ENCODE measurements around the gene EFNA5. TPM values are rescaled to one million over a fixed set of nuclear protein-coding genes. Genes with fewer than 3 reads are reported as not detected.

Gene EFNA5
- total and polyA plus RNA-seq, 4 donors = 4.2 to 11.8 (median 8.3) TPM

DNA sequence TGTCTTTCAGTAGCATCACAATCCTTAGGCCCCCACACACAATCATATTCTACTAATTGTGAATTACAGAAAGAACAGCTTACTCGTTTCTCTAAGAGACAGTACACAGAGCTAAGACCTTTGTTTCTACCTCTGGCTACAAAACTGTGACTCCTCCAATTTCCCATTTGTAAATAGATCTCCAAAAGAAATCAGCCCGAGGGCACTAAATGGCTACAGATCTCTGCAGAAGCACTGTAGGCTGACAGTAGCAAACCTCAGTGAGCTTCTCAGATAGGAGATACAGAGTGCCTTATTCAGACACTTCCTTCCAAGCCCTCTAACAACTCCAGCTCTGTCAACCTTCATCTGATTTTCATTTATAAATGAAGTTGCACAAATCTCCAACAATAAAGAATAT lies 51.0 kb downstream of the EFNA5 start:
- H3K4me3 ChIP-seq (ENCODE audit: low read length in 2 of 2) = no peak overlapping the region
- 66 to 71% methylated on average over 2 of the region's 2 CpGs for WGBS, 2 donors
- no peaks in the 10 kb centered on the region for H3K4me1 ChIP-seq (ENCODE audit: control insufficient read depth in 1 of 2, insufficient read depth in 2 of 2, low read length in 2 of 2)
- intact Hi-C loops (cut with DNase I) = no loop called here
- no peaks in the 10 kb centered on the region for H3K36me3 ChIP-seq (ENCODE audit: control insufficient read depth in 1 of 2, insufficient read depth in 2 of 2, low read length in 1 of 2)
- H3K9me3 ChIP-seq (ENCODE audit: control insufficient read depth, low read length) = no peaks in the 10 kb centered on the region
- no peak overlapping the region for H3K27ac ChIP-seq (ENCODE audit: low read depth in 1 of 2, low read length in 2 of 2)
- ATAC-seq (ENCODE audit: low FRiP score) (no peak), DNase-seq (no peak)
- H3K27me3 ChIP-seq (ENCODE audit: control insufficient read depth in 1 of 2, insufficient read depth in 2 of 2, low read length in 1 of 2) = no peaks in the 10 kb centered on the region

DNA sequence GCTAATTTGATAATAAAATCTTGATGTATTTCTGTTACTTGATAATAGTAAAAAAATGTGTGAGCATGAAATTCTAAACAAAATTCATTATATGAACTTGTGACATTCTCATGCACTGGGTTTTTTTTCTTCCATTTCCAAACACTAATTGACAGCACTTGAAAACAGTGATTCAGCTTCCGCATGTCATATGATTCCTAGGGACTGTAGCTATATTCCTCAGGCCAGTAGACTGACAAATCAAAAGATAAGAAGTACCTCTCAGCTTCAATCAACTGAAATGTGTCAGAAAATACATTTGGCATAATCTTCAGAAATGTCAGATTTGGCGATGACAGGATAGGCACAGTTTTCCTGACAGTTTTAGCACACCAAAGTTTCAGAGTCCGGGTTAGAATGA lies 52.5 kb downstream of the EFNA5 start:
- Histone ChIP-seq H3K4me3 (ENCODE audit: low read length in 2 of 2) (no peak overlapping the region), H3K27me3 (ENCODE audit: control insufficient read depth in 1 of 2, insufficient read depth in 2 of 2, low read length in 1 of 2) (no peaks in the 10 kb centered on the region), H3K9me3 (ENCODE audit: control insufficient read depth, low read length) (no peaks in the 10 kb centered on the region), H3K4me1 (ENCODE audit: control insufficient read depth in 1 of 2, insufficient read depth in 2 of 2, low read length in 2 of 2) (no peaks in the 10 kb centered on the region), H3K36me3 (ENCODE audit: control insufficient read depth in 1 of 2, insufficient read depth in 2 of 2, low read length in 1 of 2) (no peaks in the 10 kb centered on the region), H3K27ac (ENCODE audit: low read depth in 1 of 2, low read length in 2 of 2) (no peak overlapping the region)
- intact Hi-C loops (cut with DNase I) = no loop called here
- ATAC-seq (ENCODE audit: low FRiP score) = no peak
- 76 to 82% methylated on average over 3 of the region's 3 CpGs for WGBS, 2 donors
- no peak for DNase-seq

DNA sequence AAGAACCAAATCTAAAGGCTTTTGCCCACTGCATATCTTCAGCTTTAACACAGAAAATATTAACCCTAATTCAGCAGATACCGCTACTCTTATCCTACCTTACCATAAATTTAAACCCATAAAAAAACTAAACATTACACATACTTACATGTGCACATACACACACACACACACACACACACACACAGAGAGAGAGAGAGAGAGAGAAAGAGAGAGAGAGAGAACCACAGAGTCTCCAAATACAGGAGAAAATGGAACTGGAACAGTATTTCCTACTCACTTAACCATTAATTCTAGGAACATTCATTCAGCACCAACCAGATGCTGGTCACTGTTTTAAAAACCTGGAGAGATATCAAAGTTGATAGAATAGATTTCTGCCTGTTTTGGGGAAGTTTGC lies 53.7 kb downstream of the EFNA5 start:
- no peaks in the 10 kb centered on the region for H3K4me1 ChIP-seq (ENCODE audit: control insufficient read depth in 1 of 2, insufficient read depth in 2 of 2, low read length in 2 of 2)
- DNase-seq (no peak), ATAC-seq (ENCODE audit: low FRiP score) (no peak)
- H3K36me3 ChIP-seq (ENCODE audit: control insufficient read depth in 1 of 2, insufficient read depth in 2 of 2, low read length in 1 of 2) = no peaks in the 10 kb centered on the region
- WGBS, 2 donors = 84 to 97% methylated on average over 1 of the region's 1 CpG
- H3K9me3 ChIP-seq (ENCODE audit: control insufficient read depth, low read length) = no peaks in the 10 kb centered on the region
- H3K27ac ChIP-seq (ENCODE audit: low read depth in 1 of 2, low read length in 2 of 2) = no peak overlapping the region
- no peak overlapping the region for H3K4me3 ChIP-seq (ENCODE audit: low read length in 2 of 2)
- intact Hi-C loops (cut with DNase I) = no loop called here
- H3K27me3 ChIP-seq (ENCODE audit: control insufficient read depth in 1 of 2, insufficient read depth in 2 of 2, low read length in 1 of 2) = no peaks in the 10 kb centered on the region

DNA sequence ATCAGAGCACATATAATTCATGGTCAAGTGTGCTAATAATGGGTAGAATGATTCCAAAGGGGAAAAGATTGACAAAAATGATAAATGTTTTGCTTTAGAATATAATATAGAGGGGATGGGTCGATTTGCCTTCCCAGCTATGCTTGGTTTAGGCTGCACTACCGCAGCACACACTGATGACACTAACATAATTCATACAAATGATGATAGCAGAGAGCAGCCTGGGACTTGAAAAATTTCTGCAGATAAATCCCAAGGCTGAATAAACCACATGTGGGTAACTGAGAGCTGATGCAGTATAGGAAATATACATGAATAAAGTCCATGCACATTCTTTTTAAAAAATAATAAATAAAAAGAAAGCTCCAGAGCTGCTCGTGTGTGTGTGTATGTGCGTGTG lies 54.5 kb downstream of the EFNA5 start:
- ATAC-seq (ENCODE audit: low FRiP score) (no peak), DNase-seq (no peak)
- H3K4me3 ChIP-seq (ENCODE audit: low read length in 2 of 2) = no peak overlapping the region
- H3K27ac ChIP-seq (ENCODE audit: low read depth in 1 of 2, low read length in 2 of 2) = no peak overlapping the region
- H3K27me3 ChIP-seq (ENCODE audit: control insufficient read depth in 1 of 2, insufficient read depth in 2 of 2, low read length in 1 of 2) = no peaks in the 10 kb centered on the region
- no peaks in the 10 kb centered on the region for H3K36me3 ChIP-seq (ENCODE audit: control insufficient read depth in 1 of 2, insufficient read depth in 2 of 2, low read length in 1 of 2)
- intact Hi-C loops (cut with DNase I) = no loop called here
- H3K9me3 ChIP-seq (ENCODE audit: control insufficient read depth, low read length) = no peaks in the 10 kb centered on the region
- 66 to 78% methylated on average over 4 of the region's 4 CpGs for WGBS, 2 donors
- no peaks in the 10 kb centered on the region for H3K4me1 ChIP-seq (ENCODE audit: control insufficient read depth in 1 of 2, insufficient read depth in 2 of 2, low read length in 2 of 2)

DNA sequence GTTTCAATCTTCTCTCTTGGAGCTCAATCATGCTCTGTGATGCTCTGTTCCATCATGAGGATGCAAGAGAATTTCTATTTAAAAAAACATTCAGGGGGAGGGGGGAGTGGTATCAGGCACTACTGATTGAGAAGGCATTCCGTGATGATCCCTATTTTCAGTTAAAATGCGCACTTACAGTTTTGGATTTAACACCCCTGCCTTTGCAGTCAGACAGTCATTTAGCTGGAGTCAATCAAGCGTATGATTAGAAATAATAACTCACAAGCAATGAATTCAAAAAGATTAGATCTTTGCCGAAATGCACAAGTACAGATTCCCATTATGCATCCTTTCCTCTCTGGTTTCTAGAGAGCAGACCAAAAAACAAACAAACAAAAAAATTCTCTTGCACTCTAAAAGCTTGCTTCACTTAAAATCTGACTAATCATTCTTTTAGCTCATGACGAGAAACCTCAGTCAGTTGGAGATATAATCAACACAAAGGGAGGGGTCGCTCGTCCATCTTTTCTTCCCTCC lies 55.4 kb downstream of the EFNA5 start:
- WGBS, 2 donors = 83 to 85% methylated on average over 7 of the region's 7 CpGs
- H3K4me1 ChIP-seq (ENCODE audit: control insufficient read depth in 1 of 2, insufficient read depth in 2 of 2, low read length in 2 of 2) = no peaks in the 10 kb centered on the region
- ATAC-seq (ENCODE audit: low FRiP score) = no peak

DNA sequence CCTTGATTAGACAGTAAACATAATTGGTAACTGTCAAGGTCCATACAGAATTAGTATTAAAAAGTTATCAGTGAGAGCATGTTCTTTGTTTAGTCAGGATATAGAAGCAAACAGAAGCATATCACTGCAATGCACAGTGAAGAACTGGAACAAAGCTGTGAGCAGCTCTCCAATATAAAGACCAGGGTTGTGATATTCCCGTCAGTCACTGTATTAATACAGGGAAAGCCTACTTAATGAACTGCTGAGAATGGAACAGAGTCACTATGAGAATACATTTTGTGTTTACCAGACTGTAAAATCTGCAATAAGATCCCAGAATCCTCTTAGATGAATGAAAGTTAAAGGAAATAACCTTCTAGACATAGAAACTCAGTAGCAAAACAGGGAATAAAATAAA lies 58.2 kb downstream of the EFNA5 start:
- no peak for ATAC-seq (ENCODE audit: low FRiP score)
- no peaks in the 10 kb centered on the region for H3K4me1 ChIP-seq (ENCODE audit: control insufficient read depth in 1 of 2, insufficient read depth in 2 of 2, low read length in 2 of 2)
- DNase-seq = no peak
- intact Hi-C loops (cut with DNase I) = no loop called here
- H3K36me3 ChIP-seq (ENCODE audit: control insufficient read depth in 1 of 2, insufficient read depth in 2 of 2, low read length in 1 of 2) = no peaks in the 10 kb centered on the region
- H3K27ac ChIP-seq (ENCODE audit: low read depth in 1 of 2, low read length in 2 of 2) = no peak overlapping the region
- H3K9me3 ChIP-seq (ENCODE audit: control insufficient read depth, low read length) = no peaks in the 10 kb centered on the region
- H3K4me3 ChIP-seq (ENCODE audit: low read length in 2 of 2) = no peak overlapping the region
- no peaks in the 10 kb centered on the region for H3K27me3 ChIP-seq (ENCODE audit: control insufficient read depth in 1 of 2, insufficient read depth in 2 of 2, low read length in 1 of 2)
- 61 to 73% methylated on average over 1 of the region's 1 CpG for WGBS, 2 donors

More for the DNA sequence above, 55.4 kb downstream of the EFNA5 start:
- intact Hi-C loops (cut with DNase I) = no loop called here
- no peak for DNase-seq
- no peaks in the 10 kb centered on the region for H3K9me3 ChIP-seq (ENCODE audit: control insufficient read depth, low read length)
- no peaks in the 10 kb centered on the region for H3K36me3 ChIP-seq (ENCODE audit: control insufficient read depth in 1 of 2, insufficient read depth in 2 of 2, low read length in 1 of 2)
- no peak overlapping the region for H3K27ac ChIP-seq (ENCODE audit: low read depth in 1 of 2, low read length in 2 of 2)
- H3K4me3 ChIP-seq (ENCODE audit: low read length in 2 of 2) = no peak overlapping the region
- no peaks in the 10 kb centered on the region for H3K27me3 ChIP-seq (ENCODE audit: control insufficient read depth in 1 of 2, insufficient read depth in 2 of 2, low read length in 1 of 2)

DNA sequence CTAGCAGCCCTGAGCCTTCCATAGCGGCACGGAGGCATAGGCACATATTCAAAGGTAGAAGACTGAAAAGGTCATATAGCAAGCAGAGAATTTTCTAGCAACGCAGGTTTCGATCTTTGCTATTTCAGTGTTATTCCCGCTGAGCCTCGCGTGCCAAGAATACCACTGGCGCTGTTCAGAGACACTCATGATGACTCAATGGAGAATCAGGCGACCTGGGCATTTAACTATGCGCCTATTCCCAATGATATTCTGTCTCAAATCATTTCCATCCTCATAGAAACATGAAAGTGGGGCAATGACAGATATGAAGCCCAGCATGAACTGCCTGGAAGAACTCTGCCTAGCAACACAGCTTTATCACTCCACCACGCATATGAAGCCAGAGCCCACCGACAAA lies 59.9 kb downstream of the EFNA5 start:
- Histone ChIP-seq H3K36me3 (ENCODE audit: control insufficient read depth in 1 of 2, insufficient read depth in 2 of 2, low read length in 1 of 2) (no peaks in the 10 kb centered on the region), H3K27ac (ENCODE audit: low read depth in 1 of 2, low read length in 2 of 2) (no peak overlapping the region), H3K4me3 (ENCODE audit: low read length in 2 of 2) (no peak overlapping the region), H3K4me1 (ENCODE audit: control insufficient read depth in 1 of 2, insufficient read depth in 2 of 2, low read length in 2 of 2) (no peaks in the 10 kb centered on the region), H3K9me3 (ENCODE audit: control insufficient read depth, low read length) (no peaks in the 10 kb centered on the region), H3K27me3 (ENCODE audit: control insufficient read depth in 1 of 2, insufficient read depth in 2 of 2, low read length in 1 of 2) (no peaks in the 10 kb centered on the region)
- WGBS, 2 donors = 97% methylated on average over 12 of the region's 12 CpGs
- intact Hi-C loops (cut with DNase I) = no loop called here
- ATAC-seq (ENCODE audit: low FRiP score) (no peak), DNase-seq (no peak)

DNA sequence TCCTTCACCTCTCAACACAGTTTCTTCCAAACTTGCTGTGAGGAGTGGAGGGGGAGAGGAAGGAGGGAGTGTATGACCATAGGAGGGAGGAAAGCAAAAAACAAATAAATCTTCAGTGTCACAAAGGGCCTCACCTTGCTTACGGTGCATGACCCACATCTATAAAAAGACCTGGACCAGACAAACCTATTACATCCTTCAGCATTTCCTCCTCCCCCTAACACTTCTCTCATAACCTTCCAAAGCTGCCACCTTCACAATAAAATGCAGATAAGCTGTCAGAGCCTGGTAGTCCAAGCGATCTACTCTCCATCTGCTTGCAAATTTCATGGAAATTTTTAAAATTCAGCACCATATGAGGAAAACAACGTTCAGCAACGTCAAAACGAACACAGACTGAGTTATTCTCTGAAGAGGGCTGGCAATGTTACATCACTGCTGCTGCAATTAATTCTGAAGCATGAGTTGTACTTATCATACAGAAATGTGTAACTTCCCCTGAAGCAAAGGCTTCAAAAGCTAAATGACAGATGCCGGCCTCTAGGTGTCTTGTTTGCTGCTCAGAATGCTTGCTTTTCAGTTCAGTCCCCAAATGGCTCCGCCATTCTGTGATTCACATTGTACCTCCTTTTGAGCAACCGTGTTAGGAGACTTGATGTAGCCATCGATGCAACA lies 62.9 kb downstream of the EFNA5 start:
- intact Hi-C loops (cut with DNase I) = no loop called here
- DNase-seq (no peak), ATAC-seq (ENCODE audit: low FRiP score) (no peak)
- no peaks in the 10 kb centered on the region for H3K9me3 ChIP-seq (ENCODE audit: control insufficient read depth, low read length)
- H3K36me3 ChIP-seq (ENCODE audit: control insufficient read depth in 1 of 2, insufficient read depth in 2 of 2, low read length in 1 of 2) = no peaks in the 10 kb centered on the region
- no peak overlapping the region for H3K27ac ChIP-seq (ENCODE audit: low read depth in 1 of 2, low read length in 2 of 2)
- no peaks in the 10 kb centered on the region for H3K4me1 ChIP-seq (ENCODE audit: control insufficient read depth in 1 of 2, insufficient read depth in 2 of 2, low read length in 2 of 2)
- 69 to 71% methylated on average over 9 of the region's 9 CpGs for WGBS, 2 donors
- H3K27me3 ChIP-seq (ENCODE audit: control insufficient read depth in 1 of 2, insufficient read depth in 2 of 2, low read length in 1 of 2) = no peaks in the 10 kb centered on the region
- no peak overlapping the region for H3K4me3 ChIP-seq (ENCODE audit: low read length in 2 of 2)

DNA sequence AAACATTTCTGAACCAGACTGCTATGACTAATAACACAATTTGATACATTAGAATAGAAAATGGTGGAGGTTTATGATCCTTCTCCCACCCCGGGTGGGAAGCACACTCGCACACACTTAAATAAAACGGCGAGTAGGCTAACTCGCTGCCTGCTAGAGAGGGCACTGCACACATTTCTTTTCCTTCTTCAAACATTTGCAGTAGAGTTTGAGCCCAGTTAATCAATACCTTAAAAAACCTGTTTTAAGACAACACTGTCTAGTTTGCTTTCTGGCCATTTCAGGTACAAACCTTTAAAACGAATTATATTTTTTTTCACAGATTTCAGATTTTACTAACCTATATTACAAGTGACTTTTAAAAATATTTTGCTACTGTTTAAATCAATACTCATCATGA lies 63.5 kb downstream of the EFNA5 start:
- no peak overlapping the region for H3K4me3 ChIP-seq (ENCODE audit: low read length in 2 of 2)
- ATAC-seq (ENCODE audit: low FRiP score) = no peak
- H3K36me3 ChIP-seq (ENCODE audit: control insufficient read depth in 1 of 2, insufficient read depth in 2 of 2, low read length in 1 of 2) = no peaks in the 10 kb centered on the region
- no peak for DNase-seq
- no peaks in the 10 kb centered on the region for H3K9me3 ChIP-seq (ENCODE audit: control insufficient read depth, low read length)
- no peaks in the 10 kb centered on the region for H3K27me3 ChIP-seq (ENCODE audit: control insufficient read depth in 1 of 2, insufficient read depth in 2 of 2, low read length in 1 of 2)
- no peaks in the 10 kb centered on the region for H3K4me1 ChIP-seq (ENCODE audit: control insufficient read depth in 1 of 2, insufficient read depth in 2 of 2, low read length in 2 of 2)
- 88 to 90% methylated on average over 6 of the region's 6 CpGs for WGBS, 2 donors
- intact Hi-C loops (cut with DNase I) = no loop called here
- H3K27ac ChIP-seq (ENCODE audit: low read depth in 1 of 2, low read length in 2 of 2) = no peak overlapping the region

All from aorta (tissue), 5 donors.